GM23338 (cell line): ENCODE data around the gene PLEKHA7. TPM values are rescaled to one million over a fixed set of nuclear protein-coding genes. Genes with fewer than 3 reads are reported as not detected.

Experiments used
- ATAC-seq: fragments of 200-7000 bp; cut with Tn5 transposase; 3 replicates; pipeline ENCODE4 v1.9.1; 2020
- DNase-seq: peaks from one replicate; pipeline ENCODE4 v3.0.0-alpha.2; 2015; ENCODE audit warnings: low spot score
- H2AFZ ChIP-seq: fragments of 200-600 bp; sonication (generic); 2 replicates; pipeline ENCODE4 v1.8.0; 2016; ENCODE audit warnings: antibody characterized with exemption, mild to moderate bottlenecking, moderate library complexity
- H3F3A ChIP-seq: fragments of 200-600 bp; sonication (generic); replicated peaks from 2 replicates; pipeline ENCODE4 v1.8.0; 2017; ENCODE audit warnings: antibody characterized with exemption, mixed run types, low read depth
- H3K27ac ChIP-seq: fragments of 200-600 bp; sonication (generic); 2 replicates; pipeline ENCODE4 v1.6.1; 2016; ENCODE audit warnings: low read depth
- H3K27me3 ChIP-seq: fragments of 200-600 bp; sonication (generic); 2 replicates; pipeline ENCODE4 v1.8.0; 2016; ENCODE audit warnings: mild to moderate bottlenecking, mixed run types, moderate library complexity; ENCODE audit not compliant: insufficient read depth
- H3K36me3 ChIP-seq: fragments of 200-600 bp; sonication (generic); 2 replicates; pipeline ENCODE4 v1.8.0; 2016; ENCODE audit warnings: mild to moderate bottlenecking; ENCODE audit not compliant: insufficient read depth
- H3K4me1 ChIP-seq: fragments of 200-600 bp; sonication (generic); 2 replicates; pipeline ENCODE4 v1.8.0; 2016; ENCODE audit warnings: mild to moderate bottlenecking, moderate library complexity; ENCODE audit not compliant: insufficient read depth
- H3K4me2 ChIP-seq: fragments of 200-600 bp; sonication (generic); 2 replicates; pipeline ENCODE4 v1.7.1; 2017; ENCODE audit warnings: mixed run types
- H3K4me3 ChIP-seq: fragments of 200-600 bp; sonication (generic); 2 replicates; pipeline ENCODE4 v1.6.1; 2016; ENCODE audit warnings: mixed run types
- H3K79me2 ChIP-seq: fragments of 200-600 bp; sonication (generic); replicated peaks from 2 replicates; pipeline ENCODE4 v1.8.0; 2017; ENCODE audit warnings: mild to moderate bottlenecking; ENCODE audit not compliant: insufficient read depth
- H3K9me2 ChIP-seq: fragments of 200-600 bp; sonication (generic); 2 replicates; pipeline ENCODE4 v1.8.0; 2017; ENCODE audit not compliant: insufficient read depth
- H4K20me1 ChIP-seq: fragments of 200-600 bp; sonication (generic); replicated peaks from 2 replicates; pipeline ENCODE4 v1.8.0; 2017; ENCODE audit warnings: mild to moderate bottlenecking; ENCODE audit not compliant: insufficient read depth
- H3K27ac Mint-ChIP-seq: 2 replicates; pipeline ENCODE4 v1.8.0; 2020; ENCODE audit warnings: inconsistent platforms, mild to moderate bottlenecking, moderate library complexity, mixed read lengths
- H3K27me3 Mint-ChIP-seq: 3 replicates; pipeline ENCODE4 v1.8.0; 2022; ENCODE audit warnings: low read depth, mild to moderate bottlenecking, moderate library complexity, mixed read lengths, inconsistent platforms; ENCODE audit not compliant: insufficient read depth, poor library complexity
- H3K36me3 Mint-ChIP-seq: 3 replicates; pipeline ENCODE4 v1.8.0; 2021; ENCODE audit warnings: low read depth, mild to moderate bottlenecking, inconsistent platforms, moderate library complexity, mixed read lengths
- H3K4me1 Mint-ChIP-seq: 3 replicates; pipeline ENCODE4 v1.8.0; 2020; ENCODE audit warnings: mild to moderate bottlenecking, inconsistent platforms, mixed read lengths
- H3K4me3 Mint-ChIP-seq: 3 replicates; pipeline ENCODE4 v1.8.0; 2021; ENCODE audit warnings: moderate library complexity, mild to moderate bottlenecking, inconsistent platforms, mixed read lengths
- H3K9me3 Mint-ChIP-seq: 3 replicates; pipeline ENCODE4 v1.8.0; 2020; ENCODE audit warnings: moderate library complexity, mild to moderate bottlenecking, inconsistent platforms, mixed read lengths
- CREB1 ChIP-seq: fragments of 250-450 bp; sonication (Bioruptor Pico); IDR thresholded peaks from 2 replicates; pipeline ENCODE4 v1.5.0; 2020; ENCODE audit warnings: low read depth, mild to moderate bottlenecking, moderate library complexity
- CTCF ChIP-seq, 2 experiments: fragments of 200-600 bp in 1 of 2; sonication (generic) in 1 of 2; conservative IDR thresholded peaks; 2 replicates each; pipeline versions ENCODE4 v1.5.1 to v1.6.1; 2016 to 2017; ENCODE audit warnings: antibody characterized with exemption in 2 of 2, low read depth in 2 of 2, mild to moderate bottlenecking in 2 of 2, moderate library complexity in 1 of 2
- EZH2 ChIP-seq: fragments of 200-600 bp; sonication (generic); IDR thresholded peaks from one replicate; pipeline ENCODE4 v1.8.0; 2017; ENCODE audit warnings: antibody characterized with exemption, mild to moderate bottlenecking, low read depth; ENCODE audit not compliant: unreplicated experiment
- EZH2phosphoT487 ChIP-seq: fragments of 200-600 bp; sonication (generic); IDR thresholded peaks from one replicate; pipeline ENCODE4 v1.8.1; 2018; ENCODE audit warnings: antibody characterized with exemption; ENCODE audit not compliant: unreplicated experiment
- JUNB ChIP-seq: IDR thresholded peaks from one replicate; pipeline ENCODE4 v1.6.1; 2016; ENCODE audit warnings: antibody characterized with exemption; ENCODE audit not compliant: unreplicated experiment
- NANOG ChIP-seq: IDR thresholded peaks from 2 replicates; pipeline ENCODE4 v1.6.1; 2016; ENCODE audit warnings: antibody characterized with exemption, borderline replicate concordance
- POLR2AphosphoS5 ChIP-seq: IDR thresholded peaks from 2 replicates; pipeline ENCODE4 v1.6.1; 2016; ENCODE audit warnings: antibody characterized with exemption, low read depth
- REST ChIP-seq: IDR thresholded peaks from one replicate; pipeline ENCODE4 v1.6.1; 2018; ENCODE audit warnings: antibody characterized with exemption; ENCODE audit not compliant: unreplicated experiment
- STAT1 ChIP-seq: IDR thresholded peaks from one replicate; pipeline ENCODE4 v1.6.1; 2016; ENCODE audit warnings: antibody characterized with exemption; ENCODE audit not compliant: unreplicated experiment
- ZNF331 ChIP-seq: fragments of 250-450 bp; sonication (Bioruptor Pico); IDR thresholded peaks from 2 replicates; pipeline ENCODE4 v1.5.0; 2020; ENCODE audit warnings: low read depth, mild to moderate bottlenecking, moderate library complexity
- polyA plus RNA-seq: library from polyadenylated mRNA; unstranded; fragments of >200 nt; fragmentation: Nextera tagmentation; extraction: Ambion mirVana; gene quantifications from 2 replicates; pipeline ENCODE4 v1.2.1, GENCODE V29; 2016
- total RNA-seq: library from RNA; depleted of rRNA; stranded (reverse); fragments of >200 nt; shearing (Covaris generic); gene quantifications from 2 replicates; pipeline ENCODE4 v1.2.3, GENCODE V29; 2014

The PLEKHA7 gene
- total and polyA plus RNA-seq, 2 experiments from 2014 or later: 9.7 to 15.8 TPM

- Histone ChIP-seq H2AFZ (no peak overlapping the region), H3K27me3 (no peaks in the 10 kb centered on the region), H3K9me2 (no peaks in the 10 kb centered on the region), H4K20me1 (peaks cover 4% of the 10 kb centered on the region; the same call in 1 of the 2 replicates), H3K27ac (no peak overlapping the region), H3K4me2 (no peak overlapping the region), H3K36me3 (no peaks in the 10 kb centered on the region), H3K79me2 (no peaks in the 10 kb centered on the region), H3K4me3 (no peak overlapping the region), H3K4me1 (no peaks in the 10 kb centered on the region), H3F3A (no peaks in the 10 kb centered on the region)
- no peaks in the 10 kb centered on the region for H3K4me1 Mint-ChIP-seq
- TF ChIP-seq EZH2 (no peak), STAT1 (no peak), REST (no peak), POLR2AphosphoS5 (no peak), NANOG (no peak), ZNF331 (CRISPR knock-in tag) (no peak), JUNB (no peak), CREB1 (CRISPR knock-in tag) (no peak)
- DNase-seq (no peak), ATAC-seq (no peak)
- H3K27me3 Mint-ChIP-seq: no peaks in the 10 kb centered on the region
- H3K36me3 Mint-ChIP-seq: no peaks in the 10 kb centered on the region; the same call in 2 of the 3 replicates
- no peak overlapping the region for H3K4me3 Mint-ChIP-seq
- no peaks in the 10 kb centered on the region for H3K9me3 Mint-ChIP-seq
- no peak overlapping the region for H3K27ac Mint-ChIP-seq
These were observed 158.2 kb downstream of the PLEKHA7 start for GRCh38 chr11:16856022-16856471.

- Mint-ChIP-seq H3K4me1 (no peaks in the 10 kb centered on the region), H3K4me3 (no peak overlapping the region), H3K27ac (no peak overlapping the region), H3K9me3 (no peaks in the 10 kb centered on the region), H3K27me3 (no peaks in the 10 kb centered on the region), H3K36me3 (no peaks in the 10 kb centered on the region; the same call in 2 of the 3 replicates)
- Histone ChIP-seq H3K27me3 (no peaks in the 10 kb centered on the region), H3K4me3 (no peak overlapping the region), H3K4me2 (no peak overlapping the region), H4K20me1 (peaks cover 4% of the 10 kb centered on the region; the same call in 1 of the 2 replicates), H3K79me2 (no peaks in the 10 kb centered on the region), H3K27ac (no peak overlapping the region), H3F3A (no peaks in the 10 kb centered on the region), H2AFZ (no peak overlapping the region), H3K36me3 (no peaks in the 10 kb centered on the region), H3K4me1 (no peaks in the 10 kb centered on the region), H3K9me2 (no peaks in the 10 kb centered on the region)
- ATAC-seq: no peak
- no peak for DNase-seq
- TF ChIP-seq STAT1 (no peak), POLR2AphosphoS5 (no peak), CTCF (conservative IDR thresholded peaks at IDR 0.05; ENCODE audit: low read depth in 2 of 2) (no peak), EZH2phosphoT487 (no peak), CREB1 (CRISPR knock-in tag) (no peak), ZNF331 (CRISPR knock-in tag) (no peak), NANOG (no peak)
These were observed 159.2 kb downstream of the PLEKHA7 start for GRCh38 chr11:16854979-16855378.
